Measurements from ENCODE around the gene MAOB.

The MAOB gene

GRCh38 chrX:43861750-43862149 lies 20.5 kb downstream of the MAOB start:
- TF ChIP-seq POLR2AphosphoS5 (IDR thresholded peaks at IDR 0.05; ENCODE audit: low read depth) (no peak), GABPA (IDR thresholded peaks at IDR 0.05; ENCODE audit: low read depth) (no peak), REST (IDR thresholded peaks at IDR 0.05; ENCODE audit: insufficient replicate concordance, low read depth) (no peak), SPI1 (IDR thresholded peaks at IDR 0.05; ENCODE audit: borderline replicate concordance, low read depth) (no peak), CTCF (IDR thresholded peaks at IDR 0.05; ENCODE audit: insufficient read depth, low read length) (no peak)
- no peak for DNase-seq (ENCODE audit: low read depth in 1 of 2, low spot score in 1 of 2)
- no peaks in the 10 kb centered on the region for H3K27me3 ChIP-seq (ENCODE audit: insufficient read depth, poor library complexity, severe bottlenecking)
- no peak overlapping the region for H3K4me3 ChIP-seq (replicated peaks; ENCODE audit: insufficient read depth, low read length)
- no peak overlapping the region for H3K27ac ChIP-seq (replicated peaks)

- Histone ChIP-seq H3K4me3 (replicated peaks; ENCODE audit: insufficient read depth, low read length) (no peak overlapping the region), H3K27ac (replicated peaks) (no peak overlapping the region), H3K27me3 (ENCODE audit: insufficient read depth, poor library complexity, severe bottlenecking) (no peaks in the 10 kb centered on the region)
- DNase-seq (ENCODE audit: low read depth in 1 of 2, low spot score in 1 of 2), result no peak
- TF ChIP-seq GABPA (IDR thresholded peaks at IDR 0.05; ENCODE audit: low read depth), result no peak
- no peak for TF ChIP-seq CTCF (IDR thresholded peaks at IDR 0.05; ENCODE audit: insufficient read depth, low read length)
- TF ChIP-seq REST (IDR thresholded peaks at IDR 0.05; ENCODE audit: insufficient replicate concordance, low read depth), result no peak
- TF ChIP-seq POLR2AphosphoS5 (IDR thresholded peaks at IDR 0.05; ENCODE audit: low read depth), result no peak
- no peak for TF ChIP-seq SPI1 (IDR thresholded peaks at IDR 0.05; ENCODE audit: borderline replicate concordance, low read depth)
These were observed 21.4 kb downstream of the MAOB start for GRCh38 chrX:43860646-43861370.

GRCh38 chrX:43853225-43853828 lies 28.9 kb downstream of the MAOB start:
- Histone ChIP-seq H3K27ac (replicated peaks) (no peak overlapping the region), H3K27me3 (ENCODE audit: insufficient read depth, poor library complexity, severe bottlenecking) (no peaks in the 10 kb centered on the region), H3K4me3 (replicated peaks; ENCODE audit: insufficient read depth, low read length) (no peak overlapping the region)
- peak in 1 of 2 experiments; percentile 7 for DNase-seq (ENCODE audit: low read depth in 1 of 2, low spot score in 1 of 2)
- TF ChIP-seq CTCF (IDR thresholded peaks at IDR 0.05; ENCODE audit: insufficient read depth, low read length), result no peak
- no peak for TF ChIP-seq REST (IDR thresholded peaks at IDR 0.05; ENCODE audit: insufficient replicate concordance, low read depth)
- TF ChIP-seq GABPA (IDR thresholded peaks at IDR 0.05; ENCODE audit: low read depth), result no peak
- TF ChIP-seq SPI1 (IDR thresholded peaks at IDR 0.05; ENCODE audit: borderline replicate concordance, low read depth), result no peak
- no peak for TF ChIP-seq POLR2AphosphoS5 (IDR thresholded peaks at IDR 0.05; ENCODE audit: low read depth)
